Measurements from ENCODE around the gene CHPF. TPM values are rescaled to one million over a fixed set of nuclear protein-coding genes. Genes with fewer than 3 reads are reported as not detected.

Gene CHPF
- polyA plus RNA-seq, 1 donor: 20.3 TPM

GRCh38 chr2:219570194-219570923 lies 26.8 kb upstream of the CHPF start:
- DNase-seq: no peak

DNA sequence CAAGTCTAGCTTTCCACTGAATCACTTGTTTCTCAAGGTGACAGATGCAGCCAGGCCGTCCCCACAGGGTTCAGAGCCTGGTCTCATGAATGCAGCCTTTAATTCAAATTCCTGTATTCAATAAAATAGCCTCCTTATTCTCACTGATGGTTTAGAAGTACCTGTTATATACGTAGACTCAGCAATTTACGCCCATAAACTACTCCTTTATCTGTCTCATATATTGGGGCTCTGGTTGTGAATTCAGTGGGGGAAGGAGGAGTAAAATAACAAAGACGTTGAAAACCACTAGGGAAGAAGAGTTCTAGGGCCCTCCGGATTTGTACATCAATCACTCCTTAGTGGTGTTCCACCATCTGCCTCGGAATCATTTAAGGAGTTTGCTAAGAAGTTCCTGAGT lies 26.0 kb upstream of the CHPF start:
- no peak for DNase-seq

DNA sequence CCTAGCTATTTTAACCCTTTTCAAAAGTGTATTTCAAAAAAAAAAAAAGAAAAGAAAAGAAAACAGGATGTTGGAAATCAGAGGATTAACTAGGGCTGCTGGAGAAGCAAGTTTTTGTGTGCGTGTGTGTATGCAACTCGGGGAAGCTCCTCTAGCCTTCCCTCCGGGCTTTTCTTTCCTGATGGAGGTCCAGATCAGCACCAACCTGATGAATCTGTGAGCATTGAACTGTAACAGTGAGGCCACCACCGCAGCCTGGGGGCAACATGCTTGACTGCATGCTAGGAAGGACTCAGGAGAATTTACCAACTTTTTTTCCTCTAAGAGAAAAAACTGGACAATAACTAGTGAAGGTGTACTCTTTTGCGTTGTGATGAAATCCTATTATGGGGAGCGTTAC lies 25.4 kb upstream of the CHPF start:
- no peak for DNase-seq

DNA sequence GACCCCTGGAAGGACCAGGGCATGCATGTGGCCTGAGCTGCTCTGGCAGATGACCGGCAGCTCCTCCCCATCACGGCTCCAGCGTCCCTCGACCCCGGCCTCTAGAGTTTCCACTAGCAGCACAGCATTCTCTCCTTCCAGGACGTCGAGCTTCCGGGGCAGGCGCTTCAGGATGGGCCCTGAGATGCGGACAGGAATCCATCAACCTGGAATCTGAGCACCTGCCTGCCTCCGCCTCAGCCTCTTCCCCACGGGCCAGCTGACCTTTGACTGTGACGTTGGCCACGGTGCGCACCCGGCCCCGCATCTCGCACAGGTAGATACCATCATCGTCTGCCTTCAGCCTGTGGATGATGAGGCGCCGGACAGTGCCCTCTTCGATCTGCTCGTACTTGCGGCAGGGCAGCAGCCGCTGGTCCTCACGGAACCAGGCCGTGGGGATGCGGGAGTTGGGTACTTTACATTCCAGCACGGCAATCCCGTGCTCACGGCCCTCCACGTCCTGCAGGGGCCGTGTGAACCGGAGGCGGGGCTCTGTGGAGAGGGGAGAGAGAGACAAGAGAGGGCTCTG lies 24.3 kb upstream of the CHPF start:
- no peak for DNase-seq

DNA sequence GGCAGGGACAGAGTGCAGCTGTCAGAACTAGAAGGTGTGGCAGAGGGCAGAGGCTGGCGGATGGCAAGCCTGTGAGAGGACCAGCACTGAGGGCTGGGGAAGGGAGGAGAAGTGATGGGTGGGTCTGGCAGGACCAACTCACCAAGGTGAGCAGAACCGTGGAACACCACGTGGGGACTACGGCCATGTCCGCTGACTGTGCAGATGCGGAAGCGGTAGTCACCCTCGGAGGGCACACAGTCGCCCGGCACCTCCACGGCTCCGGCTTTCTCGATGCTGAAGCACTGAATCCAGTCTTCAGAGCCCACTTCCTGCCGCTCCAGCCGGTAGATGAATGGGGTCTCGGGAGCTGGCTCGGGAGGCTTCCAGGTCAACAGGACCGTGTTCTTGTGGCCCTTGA lies 23.5 kb upstream of the CHPF start:
- no peak for DNase-seq

- no peak for DNase-seq
Observed at GRCh38 chr2:219566640-219567039, 23.0 kb upstream of the CHPF start.

GRCh38 chr2:219565130-219566080 lies 21.8 kb upstream of the CHPF start:
- no peak for DNase-seq

GRCh38 chr2:219563271-219563928 lies 19.8 kb upstream of the CHPF start:
- no peak for DNase-seq

- no peak for DNase-seq
Observed at GRCh38 chr2:219562049-219563020, 18.7 kb upstream of the CHPF start.

DNA sequence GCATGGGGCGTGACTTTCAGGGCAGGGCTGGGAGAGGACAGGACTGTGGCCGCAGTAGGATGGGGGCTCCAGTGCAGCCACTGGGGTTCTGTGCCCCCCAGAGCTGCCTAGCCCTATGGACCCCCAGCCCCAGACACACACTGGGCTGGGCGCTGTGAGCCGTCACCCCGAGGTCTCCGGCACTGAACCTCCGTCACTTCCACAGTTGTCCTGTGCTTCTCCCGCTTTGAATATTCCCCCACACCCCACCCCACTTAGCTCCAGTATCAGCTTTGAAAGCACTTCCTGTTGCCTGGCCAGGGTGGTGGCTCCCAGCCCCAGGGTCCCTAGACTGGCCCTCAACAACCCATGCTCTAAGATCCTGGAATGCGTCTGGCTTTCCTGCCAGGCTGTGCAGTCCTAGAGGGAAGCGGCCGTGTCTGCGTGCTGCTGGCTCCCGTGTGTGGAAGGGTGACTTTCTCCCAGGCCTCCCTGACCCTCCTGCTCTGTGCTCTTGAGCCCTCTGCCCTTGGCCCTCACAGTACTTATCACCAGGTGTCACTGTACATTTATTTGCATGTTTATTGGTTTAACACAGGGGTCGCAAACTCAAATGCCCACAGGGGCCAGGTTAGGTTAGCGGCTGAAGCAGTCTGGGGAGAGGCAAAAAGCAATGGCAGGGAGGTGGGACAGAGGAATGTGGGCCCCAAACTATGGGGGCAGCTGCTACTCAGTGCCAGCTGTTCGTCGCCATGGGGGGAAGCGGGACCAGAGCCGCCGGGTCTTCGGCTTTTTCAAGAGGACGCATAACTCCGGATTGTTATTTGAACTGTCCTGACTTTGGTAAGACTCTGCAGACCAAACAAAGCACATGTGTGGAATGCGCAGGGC lies 17.8 kb upstream of the CHPF start:
- no peak for DNase-seq

GRCh38 chr2:219560893-219561178 lies 17.2 kb upstream of the CHPF start:
- DNase-seq: no peak

DNA sequence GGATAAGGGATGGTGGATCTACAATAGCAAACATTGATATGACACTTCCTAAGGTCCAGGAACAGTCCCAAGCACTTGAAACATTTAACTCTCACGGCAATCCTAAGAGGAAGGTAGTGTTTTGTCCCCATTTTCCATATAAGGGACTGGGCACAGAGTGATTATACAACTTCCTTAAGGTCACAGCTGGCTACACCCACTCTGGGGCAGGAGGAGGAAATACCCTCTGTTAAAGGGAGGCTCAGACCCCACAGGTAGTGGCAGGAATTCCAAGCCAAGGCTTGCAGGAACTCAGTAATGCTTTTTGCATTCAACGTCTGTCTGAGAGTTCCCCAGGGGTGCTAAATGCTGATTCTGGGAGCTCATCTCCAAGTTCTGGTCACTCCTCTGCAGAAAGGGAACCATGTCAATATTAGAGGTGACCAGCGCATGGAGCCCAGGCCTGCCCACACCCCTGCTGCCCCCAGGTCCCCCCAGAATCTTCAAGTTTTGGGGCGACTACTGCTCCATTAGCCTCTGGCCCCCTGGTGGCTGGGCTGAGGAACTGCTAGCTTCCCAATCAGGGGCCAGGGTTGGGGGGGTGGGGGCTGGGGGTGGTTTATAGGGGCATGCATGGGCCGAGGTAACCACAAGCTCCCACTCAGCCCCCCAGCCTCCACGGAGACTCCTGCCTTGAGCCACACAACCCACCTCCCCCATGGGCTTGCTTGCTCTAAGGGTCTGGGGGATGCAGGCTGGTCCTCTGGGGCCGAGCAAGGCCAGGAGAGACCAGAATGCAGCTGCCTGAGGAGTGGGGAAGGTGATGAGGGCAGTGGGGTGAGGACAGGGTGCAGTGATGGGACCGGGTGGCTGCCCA lies 16.7 kb upstream of the CHPF start:
- DNase-seq: no peak

DNA sequence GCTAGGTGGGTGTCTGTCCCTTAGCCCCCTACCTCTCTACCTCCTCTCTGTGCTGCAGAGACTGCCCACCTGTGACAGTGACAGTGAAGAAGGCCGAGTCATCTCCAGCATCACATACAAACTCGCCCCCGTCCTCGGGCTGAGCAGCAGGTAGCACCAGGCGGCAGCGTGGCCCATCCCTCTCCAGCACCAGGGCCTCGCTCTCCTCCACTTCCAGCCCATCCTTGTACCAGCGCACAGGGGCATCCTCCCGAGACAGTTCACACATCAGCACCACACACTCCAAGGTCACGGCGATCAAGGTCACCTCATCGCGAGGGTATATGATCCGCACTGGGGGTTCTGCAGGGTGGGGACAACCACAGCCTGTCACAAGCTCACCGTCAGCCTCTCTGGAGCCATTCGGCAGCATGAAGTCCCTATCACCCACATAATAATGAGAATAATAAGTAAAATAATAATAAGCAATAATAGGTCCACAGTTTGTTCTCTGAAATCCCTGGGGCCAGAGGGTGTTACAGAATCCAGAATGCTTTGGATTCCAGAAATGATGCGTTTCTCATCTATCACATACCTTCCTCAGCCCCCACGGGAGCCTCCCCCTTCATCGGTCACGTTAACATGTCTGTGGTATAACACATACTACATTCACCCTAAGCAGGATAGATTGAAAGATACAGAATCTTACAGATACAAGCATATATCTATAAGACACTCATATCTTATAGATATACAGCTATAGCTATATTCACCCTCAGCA lies 15.7 kb upstream of the CHPF start:
- no peak for DNase-seq

GRCh38 chr2:219557791-219558785 lies 14.5 kb upstream of the CHPF start:
- DNase-seq: no peak

DNA sequence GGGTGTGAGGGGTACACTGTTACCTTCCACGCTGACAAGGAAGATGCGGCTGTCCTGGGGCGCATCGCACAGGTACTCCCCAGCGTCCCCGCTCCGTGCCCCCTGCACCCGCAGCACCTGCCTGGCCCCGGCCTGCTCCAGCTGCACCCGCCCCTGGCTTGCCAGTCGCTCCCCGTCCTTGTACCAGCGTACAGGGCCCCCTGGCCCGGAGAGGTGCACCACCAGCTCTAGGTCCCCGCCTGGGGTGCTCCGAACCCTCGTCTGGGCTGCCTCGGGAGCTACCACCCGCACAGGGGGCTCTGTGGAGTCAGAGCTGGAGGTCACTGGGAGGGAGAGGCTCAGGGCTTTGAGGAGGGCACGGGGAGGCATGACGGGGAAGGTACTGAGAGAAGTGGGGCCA lies 13.7 kb upstream of the CHPF start:
- no peak for DNase-seq

DNA sequence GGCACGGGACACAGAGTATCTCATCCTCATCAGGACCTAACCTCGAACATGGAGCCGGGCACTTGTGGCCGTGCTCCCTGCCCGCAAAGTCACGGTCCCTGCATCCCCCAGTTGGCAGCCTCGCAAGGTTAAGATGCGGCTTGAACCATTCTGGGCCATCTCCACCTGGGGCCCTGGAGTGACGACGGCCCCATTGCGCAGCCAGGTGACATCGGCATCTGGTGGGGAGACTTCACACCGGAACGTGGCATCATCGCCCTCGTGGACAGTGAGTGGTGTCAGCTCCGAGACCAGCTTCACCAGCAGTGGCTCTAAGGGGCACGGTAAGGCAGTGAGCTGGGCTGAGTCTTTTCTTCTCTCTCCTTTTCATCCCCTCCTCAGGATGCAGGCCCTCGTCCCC lies 12.8 kb upstream of the CHPF start:
- DNase-seq: no peak

GRCh38 chr2:219555956-219556355 lies 12.3 kb upstream of the CHPF start:
- DNase-seq: no peak

Data from left kidney (tissue), 2 donors.